Smooth muscle cell (in vitro differentiated cells): ENCODE results near the gene AURKAIP1. TPM values are rescaled to one million over a fixed set of nuclear protein-coding genes. Genes with fewer than 3 reads are reported as not detected.

Experiments
- DNase-seq: peaks from one replicate; lab custom pipeline; 2025; ENCODE audit not compliant: unreplicated experiment; lab: John Stamatoyannopoulos, UW
- H2AFZ ChIP-seq: fragments of 200-600 bp; sonication (generic); 2 replicates; pipeline ENCODE4 v1.6.0; 2016; ENCODE audit warnings: antibody characterized with exemption, low read depth, mild to moderate bottlenecking
- H3F3A ChIP-seq: fragments of 200-600 bp; sonication (generic); 2 replicates; pipeline ENCODE4 v1.6.0; 2017; ENCODE audit warnings: antibody characterized with exemption, low read depth
- H3K27ac ChIP-seq: fragments of 200-600 bp; sonication (generic); 2 replicates; pipeline ENCODE4 v1.5.1; 2016; ENCODE audit warnings: low read depth, mild to moderate bottlenecking
- H3K27me3 ChIP-seq: fragments of 200-600 bp; sonication (generic); 2 replicates; pipeline ENCODE4 v1.6.1; 2016; ENCODE audit warnings: low read depth, mild to moderate bottlenecking
- H3K36me3 ChIP-seq: fragments of 200-600 bp; sonication (generic); 2 replicates; pipeline ENCODE4 v1.5.1; 2016; ENCODE audit warnings: low read depth
- H3K4me1 ChIP-seq: fragments of 200-600 bp; sonication (generic); 2 replicates; pipeline ENCODE4 v1.5.1; 2016; ENCODE audit warnings: low read depth
- H3K4me2 ChIP-seq: fragments of 200-600 bp; sonication (generic); 2 replicates; pipeline ENCODE4 v1.6.0; 2016; ENCODE audit warnings: mild to moderate bottlenecking
- H3K4me3 ChIP-seq: fragments of 200-600 bp; sonication (generic); 2 replicates; pipeline ENCODE4 v1.5.1; 2016; ENCODE audit warnings: mild to moderate bottlenecking
- H3K79me2 ChIP-seq: fragments of 200-600 bp; sonication (generic); 2 replicates; pipeline ENCODE4 v1.6.0; 2016; ENCODE audit warnings: low read depth, mild to moderate bottlenecking
- H3K9ac ChIP-seq: fragments of 200-600 bp; sonication (generic); 2 replicates; pipeline ENCODE4 v1.6.0; 2016; ENCODE audit warnings: low read depth
- H3K9me3 ChIP-seq: fragments of 200-600 bp; sonication (generic); replicated peaks from 2 replicates; pipeline ENCODE4 v1.5.1; 2016; ENCODE audit warnings: low read depth
- H4K20me1 ChIP-seq: fragments of 200-600 bp; sonication (generic); 2 replicates; pipeline ENCODE4 v1.6.0; 2016; ENCODE audit warnings: low read depth
- WGBS: methylation state at CpG from one replicate; pipeline ENCODE4 v1.1.7; 2016; ENCODE audit warnings: low lambda C conversion rate; 5-methylcytosine and 5-hydroxymethylcytosine counted together
- microRNA-seq: library from miRNA; unstranded; fragments of <30 nt; microRNA quantifications from one replicate; pipeline ENCODE4, GENCODE V29; 2016; ENCODE audit warnings: borderline number of aligned reads
- polyA plus RNA-seq: library from polyadenylated mRNA; unstranded; fragments of >200 nt; fragmentation: Nextera tagmentation; extraction: Ambion mirVana; gene quantifications from 2 replicates; pipeline ENCODE4 v1.2.1, GENCODE V29; 2016
- total RNA-seq: library from RNA; depleted of rRNA; stranded (reverse); fragments of >200 nt; gene quantifications from 2 replicates; pipeline ENCODE4 v1.2.3, GENCODE V29; 2014
- TF ChIP-seq, protein P1 (sequence below): fragments of 200-600 bp; sonication (generic); IDR thresholded peaks from 2 replicates; pipeline ENCODE4 v1.5.1; 2017; ENCODE audit warnings: borderline replicate concordance, mild to moderate bottlenecking, antibody characterized with exemption; ENCODE audit not compliant: insufficient read depth, poor library complexity, severe bottlenecking

AURKAIP1 gene
- total and polyA plus RNA-seq, 2 experiments from 2014 or later = 60.1 to 214 TPM

GRCh38 chr1:1324524-1325287 lies 50.3 kb downstream of the AURKAIP1 start, which contains the start of the genes CPTP and INTS11:
Gene CPTP, plus strand, starts transcription at chr1:1324802. Its CDS starts 2,109 bp downstream, at chr1:1326911.
Gene INTS11, minus strand, starts transcription at chr1:1324660. Its CDS starts 52 bp downstream, at chr1:1324608.
- H3K9ac ChIP-seq = peak within 1 kb of the TSS; percentile 95
- H3F3A ChIP-seq = no peaks in the 10 kb centered on the region
- WGBS = 3% methylated on average over 61 of the region's 84 CpGs
- DNase-seq = peak; percentile 87
- H3K4me3 ChIP-seq = peak within 1 kb of the TSS; percentile 93
- H3K4me2 ChIP-seq = peak within 1 kb of the TSS; percentile 90
- no peaks in the 10 kb centered on the region for H3K9me3 ChIP-seq
- no peaks in the 10 kb centered on the region for H3K27me3 ChIP-seq
- no peaks in the 10 kb centered on the region for H3K36me3 ChIP-seq
- no peak within 1 kb of the TSS for H2AFZ ChIP-seq
- TF ChIP-seq, protein P1, sequence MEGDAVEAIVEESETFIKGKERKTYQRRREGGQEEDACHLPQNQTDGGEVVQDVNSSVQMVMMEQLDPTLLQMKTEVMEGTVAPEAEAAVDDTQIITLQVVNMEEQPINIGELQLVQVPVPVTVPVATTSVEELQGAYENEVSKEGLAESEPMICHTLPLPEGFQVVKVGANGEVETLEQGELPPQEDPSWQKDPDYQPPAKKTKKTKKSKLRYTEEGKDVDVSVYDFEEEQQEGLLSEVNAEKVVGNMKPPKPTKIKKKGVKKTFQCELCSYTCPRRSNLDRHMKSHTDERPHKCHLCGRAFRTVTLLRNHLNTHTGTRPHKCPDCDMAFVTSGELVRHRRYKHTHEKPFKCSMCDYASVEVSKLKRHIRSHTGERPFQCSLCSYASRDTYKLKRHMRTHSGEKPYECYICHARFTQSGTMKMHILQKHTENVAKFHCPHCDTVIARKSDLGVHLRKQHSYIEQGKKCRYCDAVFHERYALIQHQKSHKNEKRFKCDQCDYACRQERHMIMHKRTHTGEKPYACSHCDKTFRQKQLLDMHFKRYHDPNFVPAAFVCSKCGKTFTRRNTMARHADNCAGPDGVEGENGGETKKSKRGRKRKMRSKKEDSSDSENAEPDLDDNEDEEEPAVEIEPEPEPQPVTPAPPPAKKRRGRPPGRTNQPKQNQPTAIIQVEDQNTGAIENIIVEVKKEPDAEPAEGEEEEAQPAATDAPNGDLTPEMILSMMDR = no peak
- peaks cover 64% of the 10 kb centered on the region for H3K79me2 ChIP-seq
- peaks cover 59% of the 10 kb centered on the region for H4K20me1 ChIP-seq
- peaks cover 7% of the 10 kb centered on the region for H3K4me1 ChIP-seq
- peak within 1 kb of the TSS; percentile 80 for H3K27ac ChIP-seq

GRCh38 chr1:1324084-1324523 lies 50.9 kb downstream of the AURKAIP1 start:
- TF ChIP-seq, protein P1 = no peak
- H3K79me2 ChIP-seq = peaks cover 64% of the 10 kb centered on the region
- no peaks in the 10 kb centered on the region for H3K9me3 ChIP-seq
- H3K4me1 ChIP-seq = peaks cover 7% of the 10 kb centered on the region
- no peaks in the 10 kb centered on the region for H3F3A ChIP-seq
- H4K20me1 ChIP-seq = peaks cover 60% of the 10 kb centered on the region
- H2AFZ ChIP-seq = no peak overlapping the region
- H3K36me3 ChIP-seq = no peaks in the 10 kb centered on the region
- no CpG with 5 or more reads among the region's 41 CpGs for WGBS
- H3K27ac ChIP-seq = peak overlapping the region; percentile 80
- no peak for DNase-seq
- H3K4me3 ChIP-seq = peak overlapping the region; percentile 93
- H3K9ac ChIP-seq = peak overlapping the region; percentile 95
- peak overlapping the region; percentile 90 for H3K4me2 ChIP-seq
- no peaks in the 10 kb centered on the region for H3K27me3 ChIP-seq

Small RNA genes lying within 50 kb of the gene (microRNA-seq; reads per million reads assigned to microRNA genes)
- gene MIR6808 = not detected

Other genes starting within 250 kb of the AURKAIP1 start
- gene TTLL10, start 201.3 kb downstream of the AURKAIP1 start, total RNA-seq = not detected in 2 replicates
- 0.45 TPM in 1 of 2 replicates, not detected in the other for gene TTLL10, start 201.3 kb downstream of the AURKAIP1 start, polyA plus RNA-seq
- 1.9 and 4.8 TPM in 2 replicates for gene TNFRSF18, start 168.6 kb downstream of the AURKAIP1 start, total RNA-seq
- 12.2 and 15.8 TPM in 2 replicates for gene TNFRSF18, start 168.6 kb downstream of the AURKAIP1 start, polyA plus RNA-seq
- 0.54 TPM in 1 of 2 replicates, not detected in the other for gene TNFRSF4, start 161.1 kb downstream of the AURKAIP1 start, total RNA-seq
- gene TNFRSF4, start 161.1 kb downstream of the AURKAIP1 start, polyA plus RNA-seq = 0.79 TPM in 1 of 2 replicates, not detected in the other
- gene SDF4, start 143.2 kb downstream of the AURKAIP1 start, total RNA-seq = 75.0 and 94.9 TPM in 2 replicates
- gene SDF4, start 143.2 kb downstream of the AURKAIP1 start, polyA plus RNA-seq = 263 TPM in 2 replicates
- gene B3GALT6, start 143.0 kb downstream of the AURKAIP1 start, total RNA-seq = 12.9 and 15.0 TPM in 2 replicates
- gene B3GALT6, start 143.0 kb downstream of the AURKAIP1 start, polyA plus RNA-seq = 33.2 and 39.3 TPM in 2 replicates
- 1.8 and 1.9 TPM in 2 replicates for gene C1QTNF12, start 128.5 kb downstream of the AURKAIP1 start, total RNA-seq
- 5.4 and 12.3 TPM in 2 replicates for gene C1QTNF12, start 128.5 kb downstream of the AURKAIP1 start, polyA plus RNA-seq
- gene UBE2J2, start 101.4 kb downstream of the AURKAIP1 start, total RNA-seq = 20.5 and 30.2 TPM in 2 replicates
- gene UBE2J2, start 101.4 kb downstream of the AURKAIP1 start, polyA plus RNA-seq = 72.9 and 84.0 TPM in 2 replicates
- 2.0 and 6.7 TPM in 2 replicates for gene SCNN1D, start 94.8 kb downstream of the AURKAIP1 start, total RNA-seq
- gene SCNN1D, start 94.8 kb downstream of the AURKAIP1 start, polyA plus RNA-seq = 5.0 and 6.9 TPM in 2 replicates
- 29.9 and 33.7 TPM in 2 replicates for gene ACAP3, start 67.3 kb downstream of the AURKAIP1 start, total RNA-seq
- 63.9 and 72.6 TPM in 2 replicates for gene ACAP3, start 67.3 kb downstream of the AURKAIP1 start, polyA plus RNA-seq
- 16.7 and 23.6 TPM in 2 replicates for gene PUSL1, start 66.6 kb downstream of the AURKAIP1 start, total RNA-seq
- gene PUSL1, start 66.6 kb downstream of the AURKAIP1 start, polyA plus RNA-seq = 31.4 and 34.1 TPM in 2 replicates
- 48.5 and 49.3 TPM in 2 replicates for gene INTS11, start 50.5 kb downstream of the AURKAIP1 start, total RNA-seq
- gene INTS11, start 50.5 kb downstream of the AURKAIP1 start, polyA plus RNA-seq = 63.1 and 82.1 TPM in 2 replicates
- gene CPTP, start 50.4 kb downstream of the AURKAIP1 start, total RNA-seq = 13.8 and 16.2 TPM in 2 replicates
- gene CPTP, start 50.4 kb downstream of the AURKAIP1 start, polyA plus RNA-seq = 32.5 and 34.3 TPM in 2 replicates
- 0.18 and 0.36 TPM in 2 replicates for gene TAS1R3, start 43.9 kb downstream of the AURKAIP1 start, total RNA-seq
- gene TAS1R3, start 43.9 kb downstream of the AURKAIP1 start, polyA plus RNA-seq = 0.39 and 0.79 TPM in 2 replicates
- gene DVL1, start 25.8 kb downstream of the AURKAIP1 start, total RNA-seq = 28.5 and 37.8 TPM in 2 replicates
- 28.7 and 43.5 TPM in 2 replicates for gene DVL1, start 25.8 kb downstream of the AURKAIP1 start, polyA plus RNA-seq
- gene MXRA8, start 16.7 kb downstream of the AURKAIP1 start, total RNA-seq = 240 and 266 TPM in 2 replicates
- 473 and 597 TPM in 2 replicates for gene MXRA8, start 16.7 kb downstream of the AURKAIP1 start, polyA plus RNA-seq
- gene CCNL2, start 24.1 kb upstream of the AURKAIP1 start, total RNA-seq = 172 and 180 TPM in 2 replicates
- gene CCNL2, start 24.1 kb upstream of the AURKAIP1 start, polyA plus RNA-seq = 144 and 226 TPM in 2 replicates
- 99.0 and 99.6 TPM in 2 replicates for gene MRPL20, start 32.1 kb upstream of the AURKAIP1 start, total RNA-seq
- gene MRPL20, start 32.1 kb upstream of the AURKAIP1 start, polyA plus RNA-seq = 147 and 161 TPM in 2 replicates
- 5.3 and 10.1 TPM in 2 replicates for gene ANKRD65, start 46.1 kb upstream of the AURKAIP1 start, total RNA-seq
- gene ANKRD65, start 46.1 kb upstream of the AURKAIP1 start, polyA plus RNA-seq = 6.1 and 30.1 TPM in 2 replicates
- 25.1 and 29.5 TPM in 2 replicates for gene VWA1, start 60.5 kb upstream of the AURKAIP1 start, total RNA-seq
- gene VWA1, start 60.5 kb upstream of the AURKAIP1 start, polyA plus RNA-seq = 79.2 and 156 TPM in 2 replicates
- gene ATAD3C, start 74.5 kb upstream of the AURKAIP1 start, total RNA-seq = 0.09 and 0.40 TPM in 2 replicates
- gene ATAD3C, start 74.5 kb upstream of the AURKAIP1 start, polyA plus RNA-seq = 0.86 and 2.6 TPM in 2 replicates
- 6.7 and 8.6 TPM in 2 replicates for gene ATAD3B, start 96.6 kb upstream of the AURKAIP1 start, total RNA-seq
- 20.2 and 27.4 TPM in 2 replicates for gene ATAD3B, start 96.6 kb upstream of the AURKAIP1 start, polyA plus RNA-seq
- 14.3 and 16.0 TPM in 2 replicates for gene ATAD3A, start 137.0 kb upstream of the AURKAIP1 start, total RNA-seq
- 58.0 and 68.7 TPM in 2 replicates for gene ATAD3A, start 137.0 kb upstream of the AURKAIP1 start, polyA plus RNA-seq
- gene TMEM240, start 165.4 kb upstream of the AURKAIP1 start, total RNA-seq = 1.9 and 12.2 TPM in 2 replicates
- gene TMEM240, start 165.4 kb upstream of the AURKAIP1 start, polyA plus RNA-seq = 2.7 and 4.0 TPM in 2 replicates
- 77.3 and 116 TPM in 2 replicates for gene SSU72, start 199.7 kb upstream of the AURKAIP1 start, total RNA-seq
- gene SSU72, start 199.7 kb upstream of the AURKAIP1 start, polyA plus RNA-seq = 223 and 231 TPM in 2 replicates
- gene FNDC10, start 224.9 kb upstream of the AURKAIP1 start, total RNA-seq = 3.3 and 9.1 TPM in 2 replicates
- gene FNDC10, start 224.9 kb upstream of the AURKAIP1 start, polyA plus RNA-seq = 14.2 and 22.5 TPM in 2 replicates
- 21.9 and 42.7 TPM in 2 replicates for gene MIB2, start 240.3 kb upstream of the AURKAIP1 start, total RNA-seq
- gene MIB2, start 240.3 kb upstream of the AURKAIP1 start, polyA plus RNA-seq = 61.2 and 71.2 TPM in 2 replicates